B cell (primary cell): Measurements from ENCODE around the gene ADCK2.

Source experiments
- EZH2 ChIP-seq: IDR thresholded peaks from 2 replicates; pipeline ENCODE4 v1.6.1; 2012; ENCODE audit warnings: borderline replicate concordance, low read depth, mild to moderate bottlenecking, moderate library complexity, low read length; ENCODE audit not compliant: insufficient read depth, poor library complexity, severe bottlenecking
- TF ChIP-seq, protein P1 (sequence below): fragments of 200-600 bp; IDR thresholded peaks from one replicate; pipeline ENCODE4 v1.8.0; 2022; ENCODE audit warnings: antibody characterized with exemption, mild to moderate bottlenecking

GRCh38 chr7:140696024-140696679, 23.4 kb downstream of the ADCK2 start:
- TF ChIP-seq, protein P1, sequence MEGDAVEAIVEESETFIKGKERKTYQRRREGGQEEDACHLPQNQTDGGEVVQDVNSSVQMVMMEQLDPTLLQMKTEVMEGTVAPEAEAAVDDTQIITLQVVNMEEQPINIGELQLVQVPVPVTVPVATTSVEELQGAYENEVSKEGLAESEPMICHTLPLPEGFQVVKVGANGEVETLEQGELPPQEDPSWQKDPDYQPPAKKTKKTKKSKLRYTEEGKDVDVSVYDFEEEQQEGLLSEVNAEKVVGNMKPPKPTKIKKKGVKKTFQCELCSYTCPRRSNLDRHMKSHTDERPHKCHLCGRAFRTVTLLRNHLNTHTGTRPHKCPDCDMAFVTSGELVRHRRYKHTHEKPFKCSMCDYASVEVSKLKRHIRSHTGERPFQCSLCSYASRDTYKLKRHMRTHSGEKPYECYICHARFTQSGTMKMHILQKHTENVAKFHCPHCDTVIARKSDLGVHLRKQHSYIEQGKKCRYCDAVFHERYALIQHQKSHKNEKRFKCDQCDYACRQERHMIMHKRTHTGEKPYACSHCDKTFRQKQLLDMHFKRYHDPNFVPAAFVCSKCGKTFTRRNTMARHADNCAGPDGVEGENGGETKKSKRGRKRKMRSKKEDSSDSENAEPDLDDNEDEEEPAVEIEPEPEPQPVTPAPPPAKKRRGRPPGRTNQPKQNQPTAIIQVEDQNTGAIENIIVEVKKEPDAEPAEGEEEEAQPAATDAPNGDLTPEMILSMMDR: no peak
- no peak for TF ChIP-seq EZH2
